ENCODE results near the gene DNAH3. TPM values are rescaled to one million over a fixed set of nuclear protein-coding genes. Genes with fewer than 3 reads are reported as not detected.
"Not testable (repeated sequence)": the region's sequence is repeated elsewhere in the genome, so short reads cannot be mapped to it uniquely, and the experiment has no call there.

DNAH3 gene
- total RNA-seq, 1 donor from 2014 or later = 1.0 TPM

DNA sequence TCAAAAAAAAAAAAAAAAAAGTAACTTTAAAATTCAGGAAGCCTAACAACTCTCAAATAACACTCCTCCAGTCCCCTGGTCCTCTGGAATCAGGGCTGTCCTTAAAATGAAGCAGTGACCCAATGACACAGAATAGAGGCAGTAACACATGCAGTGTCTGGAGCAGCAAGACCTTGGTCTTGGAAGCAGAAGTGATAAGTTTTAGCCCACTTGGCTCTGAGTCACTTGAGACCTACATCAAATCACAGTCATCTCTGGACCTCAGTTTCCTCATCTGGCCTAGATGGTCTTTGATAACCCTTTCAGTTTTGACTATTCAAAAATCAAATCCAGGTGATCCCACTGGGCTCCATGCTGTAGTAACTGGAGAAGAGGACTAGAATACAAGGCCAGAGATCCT, 211.0 kb downstream of the DNAH3 start:
- ATAC-seq (no peak), DNase-seq (ENCODE audit: missing footprints) (no peak)
- intact Hi-C loops (cut with DNase I) = loop anchor here (10.0 kb wide), 1 partner anchor 135 kb away; no protein-coding TSS in a partner anchor

- intact Hi-C loops (cut with DNase I) = loop anchor here (10.0 kb wide), 1 partner anchor 136 kb away; no protein-coding TSS in a partner anchor
- no peak for DNase-seq (ENCODE audit: missing footprints)
- ATAC-seq = no peak
These were observed 212.2 kb downstream of the DNAH3 start for GRCh38 chr16:20938426-20938825.

- ATAC-seq = no peak
These were observed 212.9 kb downstream of the DNAH3 start for GRCh38 chr16:20937736-20938135.

DNA sequence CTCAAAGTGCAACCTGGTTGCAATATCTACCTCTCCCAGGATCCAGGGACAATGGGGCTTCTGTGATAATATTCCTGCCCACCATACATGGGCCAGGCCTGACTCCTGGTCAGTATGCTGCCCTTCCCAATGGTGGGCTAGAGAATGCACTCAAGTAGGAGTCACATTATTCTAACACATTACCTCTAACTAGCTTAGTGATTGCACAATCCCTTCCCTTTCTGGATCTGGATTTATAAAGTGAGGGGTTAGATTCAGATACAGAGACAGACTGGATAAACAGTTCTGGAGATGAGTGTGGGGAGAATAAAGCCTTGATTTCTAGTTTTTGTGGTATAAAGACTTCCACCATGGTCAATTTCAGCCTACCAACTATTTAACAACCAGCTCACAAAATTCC, 217.1 kb downstream of the DNAH3 start:
- ATAC-seq = no peak
- intact Hi-C loops (cut with DNase I) = loop anchor here (10.0 kb wide), 1 partner anchor 141 kb away; no protein-coding TSS in a partner anchor
- no peak for DNase-seq (ENCODE audit: missing footprints)

More at GRCh38 chr16:20937736-20938135, 212.9 kb downstream of the DNAH3 start:
- no peak for DNase-seq (ENCODE audit: missing footprints)
- intact Hi-C loops (cut with DNase I) = loop anchor here (10.0 kb wide), 1 partner anchor 137 kb away; no protein-coding TSS in a partner anchor

DNA sequence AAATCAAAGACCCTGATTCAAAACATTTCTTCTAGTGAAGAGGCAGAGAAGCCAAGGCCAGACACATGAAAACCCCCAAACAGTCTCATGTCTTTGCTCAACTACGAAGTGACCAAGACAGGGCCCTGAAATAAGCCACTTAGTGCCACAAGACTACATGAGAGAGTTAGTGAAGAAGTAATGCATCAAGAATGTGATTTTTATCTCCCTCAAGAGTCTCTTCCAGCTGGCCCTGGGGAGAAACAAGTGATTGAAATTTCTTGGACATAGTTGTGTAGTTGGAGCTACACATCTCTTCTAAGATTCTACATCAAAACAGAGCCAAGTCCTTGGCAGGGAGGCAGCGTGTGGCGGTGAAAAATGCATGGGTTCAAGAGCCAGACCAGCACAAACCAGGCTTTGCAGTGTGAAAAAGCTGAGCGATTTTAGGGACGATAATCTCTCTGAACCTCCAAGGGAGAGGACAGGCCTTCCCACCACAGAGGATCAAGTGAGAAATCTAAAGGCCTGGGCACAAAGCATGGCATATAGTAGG, 219.5 kb downstream of the DNAH3 start:
- DNase-seq (ENCODE audit: missing footprints) (no peak), ATAC-seq (no peak)
- intact Hi-C loops (cut with DNase I) = loop anchor here (10.0 kb wide), 1 partner anchor 144 kb away; no protein-coding TSS in a partner anchor

GRCh38 chr16:20930365-20930690, 220.3 kb downstream of the DNAH3 start:
- DNase-seq (ENCODE audit: missing footprints) = no peak
- no peak for ATAC-seq
- intact Hi-C loops (cut with DNase I) = loop anchor here (10.0 kb wide), 1 partner anchor 144 kb away; no protein-coding TSS in a partner anchor

GRCh38 chr16:20929676-20930364, 220.8 kb downstream of the DNAH3 start:
- not testable (repeated sequence) for DNase-seq (ENCODE audit: missing footprints)
- ATAC-seq = peak; percentile 91
- intact Hi-C loops (cut with DNase I) = loop anchor here (10.0 kb wide), 1 partner anchor 145 kb away; no protein-coding TSS in a partner anchor

- DNase-seq (ENCODE audit: missing footprints) (no peak), ATAC-seq (peak; percentile 53)
- intact Hi-C loops (cut with DNase I) = no loop called here
These were observed 221.8 kb downstream of the DNAH3 start for GRCh38 chr16:20928774-20929411.

GRCh38 chr16:20925751-20926150, 224.9 kb downstream of the DNAH3 start:
- no peak for ATAC-seq
- no peak for DNase-seq (ENCODE audit: missing footprints)
- intact Hi-C loops (cut with DNase I) = no loop called here

GRCh38 chr16:20923876-20924275, 226.8 kb downstream of the DNAH3 start:
- ATAC-seq (no peak), DNase-seq (ENCODE audit: missing footprints) (no peak)
- intact Hi-C loops (cut with DNase I) = no loop called here

GRCh38 chr16:20920799-20921198, 229.8 kb downstream of the DNAH3 start:
- intact Hi-C loops (cut with DNase I) = no loop called here
- ATAC-seq (no peak), DNase-seq (ENCODE audit: missing footprints) (no peak)

GRCh38 chr16:20920091-20920490, 230.6 kb downstream of the DNAH3 start:
- intact Hi-C loops (cut with DNase I) = no loop called here
- ATAC-seq = no peak
- no peak for DNase-seq (ENCODE audit: missing footprints)

GRCh38 chr16:20918486-20919239, 232.0 kb downstream of the DNAH3 start:
- intact Hi-C loops (cut with DNase I) = no loop called here
- ATAC-seq (peak; percentile 93), DNase-seq (ENCODE audit: missing footprints) (no peak)

DNA sequence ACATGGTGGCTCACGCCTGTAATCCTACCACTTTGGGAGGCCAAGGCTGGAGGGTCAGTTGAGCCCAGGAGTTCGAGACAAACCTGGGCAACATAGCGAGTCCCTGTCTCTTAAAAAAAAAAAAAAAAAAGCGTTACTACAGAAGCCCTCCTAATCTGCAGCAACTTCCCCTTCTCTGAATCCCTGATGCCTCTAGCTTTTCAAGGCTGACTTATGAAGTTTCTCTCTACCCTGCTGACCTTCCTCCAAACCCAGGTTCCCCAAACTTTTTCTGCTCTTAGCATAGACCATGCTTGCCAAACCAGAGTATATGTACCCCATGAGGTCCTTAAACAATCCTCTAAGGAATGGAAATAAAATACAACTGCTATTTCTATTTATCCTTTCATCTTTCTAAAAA, 233.7 kb downstream of the DNAH3 start:
- intact Hi-C loops (cut with DNase I) = no loop called here
- ATAC-seq (no peak), DNase-seq (ENCODE audit: missing footprints) (no peak)

DNA sequence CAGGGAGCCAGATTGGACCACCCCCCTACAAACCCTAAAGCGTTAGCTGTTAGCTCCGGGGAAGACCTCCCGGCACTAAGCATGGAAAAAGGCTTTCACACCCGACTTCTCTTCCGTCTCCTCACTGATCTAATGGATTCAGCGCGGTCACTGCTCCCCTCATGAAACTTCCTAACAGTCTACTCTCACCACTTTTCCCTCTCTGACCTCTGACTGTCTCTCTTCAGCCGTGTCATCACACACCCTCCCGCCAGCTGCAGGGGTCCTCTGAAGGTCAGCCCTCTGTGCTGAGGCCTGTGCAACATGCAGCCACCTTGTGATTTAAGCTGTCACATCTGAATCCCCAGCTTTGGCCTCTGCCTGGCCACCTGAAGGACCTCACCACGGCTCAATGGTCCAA, 234.4 kb downstream of the DNAH3 start:
- ATAC-seq = no peak

GRCh38 chr16:20911361-20911760, 239.3 kb downstream of the DNAH3 start:
- intact Hi-C loops (cut with DNase I) = no loop called here
- no peak for DNase-seq (ENCODE audit: missing footprints)
- no peak for ATAC-seq

More for the DNA sequence above, 234.4 kb downstream of the DNAH3 start:
- DNase-seq (ENCODE audit: missing footprints) = no peak
- intact Hi-C loops (cut with DNase I) = no loop called here

DNA sequence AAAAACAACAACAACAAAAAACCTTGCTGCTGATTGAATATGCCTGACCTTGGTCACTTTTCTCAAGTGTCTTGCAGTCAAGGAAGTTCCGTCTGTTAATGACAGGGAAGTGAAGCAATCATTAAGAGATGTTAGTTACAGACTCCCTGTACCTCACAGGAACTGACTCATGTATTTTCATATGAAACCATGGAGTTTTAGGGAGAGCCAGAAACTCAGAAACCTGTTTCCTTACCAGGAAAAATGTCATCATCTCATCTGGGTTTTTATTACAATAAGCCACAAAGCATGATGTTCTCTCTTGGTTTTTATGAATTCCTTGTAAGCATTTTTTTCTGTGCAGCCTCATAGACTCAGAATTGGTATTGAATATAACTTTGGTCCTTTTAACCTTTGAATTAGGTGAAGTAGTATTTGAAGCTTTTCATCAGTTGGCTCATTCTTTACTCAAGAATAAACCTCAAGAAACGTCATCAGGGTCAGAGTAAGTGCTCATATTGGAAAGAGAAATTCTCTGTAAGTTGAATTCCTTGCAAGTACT, 239.8 kb downstream of the DNAH3 start:
- DNase-seq (ENCODE audit: missing footprints) (no peak), ATAC-seq (peak; percentile 57)
- intact Hi-C loops (cut with DNase I) = no loop called here

- DNase-seq (ENCODE audit: missing footprints) = no peak
- ATAC-seq = peak; percentile 40
- intact Hi-C loops (cut with DNase I) = no loop called here
These were observed 244.0 kb downstream of the DNAH3 start for GRCh38 chr16:20906341-20907255.
